Natural killer cell (primary cell): ENCODE data around the gene ZNF652. TPM values are rescaled to one million over a fixed set of nuclear protein-coding genes. Genes with fewer than 3 reads are reported as not detected.
"Not testable (repeated sequence)": the region's sequence is repeated elsewhere in the genome, so short reads cannot be mapped to it uniquely, and the experiment has no call there.

Experiments used
- ATAC-seq, 3 donors: fragments of 150-1000 bp in 2 of 3; fragments of 200-7000 bp in 1 of 3; cut with Tn5 transposase; 1 replicate in 1 of 3; 2 replicates in 2 of 3; pipeline ENCODE4 v1.10.0; 2021; ENCODE audit warnings: mild to moderate bottlenecking in 2 of 3, moderate library complexity in 2 of 3
- DNase-seq, 2 donors: peaks; one replicate each; pipeline versions ENCODE4 v3.0.0 to v3.0.0-alpha.2; 2013 to 2021; ENCODE audit warnings: mixed read lengths in 1 of 2
- H3K27ac ChIP-seq: one replicate; pipeline ENCODE4 v1.5.1; 2013; ENCODE audit warnings: mild to moderate bottlenecking, low read length
- H3K27me3 ChIP-seq: one replicate; pipeline ENCODE4 v1.6.1; 2013; ENCODE audit warnings: low read length; ENCODE audit not compliant: control insufficient read depth, insufficient read depth
- H3K36me3 ChIP-seq: one replicate; pipeline ENCODE4 v1.6.1; 2013; ENCODE audit warnings: low read length; ENCODE audit not compliant: control insufficient read depth, insufficient read depth
- H3K4me1 ChIP-seq: one replicate; pipeline ENCODE4 v1.6.1; 2013; ENCODE audit warnings: low read length; ENCODE audit not compliant: control insufficient read depth, insufficient read depth
- H3K4me3 ChIP-seq: one replicate; pipeline ENCODE4 v1.5.1; 2013; ENCODE audit warnings: low read length
- H3K9me3 ChIP-seq: one replicate; pipeline ENCODE4 v1.6.1; 2013; ENCODE audit warnings: low read length; ENCODE audit not compliant: control insufficient read depth, insufficient read depth
- H3K27ac Mint-ChIP-seq, 2 donors: one replicate each; pipeline ENCODE4 v1.8.0; 2022; ENCODE audit warnings: mild to moderate bottlenecking in 2 of 2, mixed read lengths in 2 of 2, moderate library complexity in 1 of 2
- H3K27me3 Mint-ChIP-seq, 2 donors: one replicate each; pipeline ENCODE4 v1.8.0; 2022; ENCODE audit warnings: low read depth in 2 of 2, mixed read lengths in 2 of 2
- H3K36me3 Mint-ChIP-seq: one replicate; pipeline ENCODE4 v1.8.0; 2022; ENCODE audit warnings: mixed read lengths
- H3K4me1 Mint-ChIP-seq, 2 donors: one replicate each; pipeline ENCODE4 v1.8.0; 2022; ENCODE audit warnings: mixed read lengths in 2 of 2
- H3K4me3 Mint-ChIP-seq: one replicate; pipeline ENCODE4 v1.8.0; 2022; ENCODE audit warnings: mild to moderate bottlenecking, moderate library complexity, mixed read lengths
- H3K9me3 Mint-ChIP-seq, 2 donors: one replicate each; pipeline ENCODE4 v1.8.0; 2022; ENCODE audit warnings: mixed read lengths in 2 of 2
- WGBS: methylation state at CpG from one replicate; pipeline ENCODE4 v1.1.7; 2013; ENCODE audit warnings: missing lambda C conversion rate; ENCODE audit not compliant: insufficient coverage; 5-methylcytosine and 5-hydroxymethylcytosine counted together
- intact Hi-C: fragments of 100-400 bp; cut with micrococcal nuclease; formaldehyde crosslinking; loops from one replicate; pipeline ENCODE4 v1.14.2; 2022
- total RNA-seq, 4 donors: library from RNA; stranded (reverse); fragments of 120-200 nt in 1 of 4; gene quantifications; one replicate each; pipeline versions ENCODE4 v1.2.3 to v1.2.4, GENCODE V29; 2013 to 2022
- TF ChIP-seq, protein P1 (sequence below): fragments of 200-600 bp; IDR thresholded peaks from one replicate; pipeline ENCODE4 v1.8.0; 2022; ENCODE audit warnings: antibody characterized with exemption

Gene ZNF652
- total RNA-seq, 3 donors from 2014 or later (not counting 1 experiment from before 2014, with no cell fraction given): 53.8 to 79.1 (median 73.3) TPM

DNA sequence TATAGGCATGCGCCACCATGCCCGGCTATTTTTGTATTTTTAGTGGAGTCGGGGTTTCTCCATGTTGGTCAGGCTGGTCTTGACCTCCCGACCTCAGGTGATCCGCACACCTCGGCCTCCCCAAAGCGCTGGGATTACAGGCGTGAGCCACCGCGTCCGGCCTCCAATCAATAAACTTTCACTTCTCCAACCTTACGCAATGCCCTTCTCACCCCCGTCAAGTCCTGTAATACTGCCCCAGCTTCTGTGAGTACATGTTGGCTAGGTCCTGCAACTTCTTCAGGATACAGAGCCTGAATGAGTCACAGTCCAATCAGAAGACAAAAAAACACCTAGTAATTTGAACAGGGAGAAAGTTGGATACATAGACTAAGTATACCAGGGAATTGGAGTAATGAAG lies 84.4 kb downstream of the ZNF652 start:
- Mint-ChIP-seq H3K36me3 (no peaks in the 10 kb centered on the region), H3K9me3 (no peaks in the 10 kb centered on the region), H3K4me3 (no peak overlapping the region), H3K27ac (no peak overlapping the region), H3K27me3 (no peaks in the 10 kb centered on the region), H3K4me1 (no peaks in the 10 kb centered on the region)
- 89% methylated on average over 13 of the region's 13 CpGs for WGBS
- Histone ChIP-seq H3K4me1 (no peaks in the 10 kb centered on the region), H3K4me3 (no peak overlapping the region), H3K27ac (no peak overlapping the region), H3K9me3 (no peaks in the 10 kb centered on the region), H3K27me3 (no peaks in the 10 kb centered on the region), H3K36me3 (no peaks in the 10 kb centered on the region)
- DNase-seq: no peak
- no peak for ATAC-seq
- TF ChIP-seq, protein P1, sequence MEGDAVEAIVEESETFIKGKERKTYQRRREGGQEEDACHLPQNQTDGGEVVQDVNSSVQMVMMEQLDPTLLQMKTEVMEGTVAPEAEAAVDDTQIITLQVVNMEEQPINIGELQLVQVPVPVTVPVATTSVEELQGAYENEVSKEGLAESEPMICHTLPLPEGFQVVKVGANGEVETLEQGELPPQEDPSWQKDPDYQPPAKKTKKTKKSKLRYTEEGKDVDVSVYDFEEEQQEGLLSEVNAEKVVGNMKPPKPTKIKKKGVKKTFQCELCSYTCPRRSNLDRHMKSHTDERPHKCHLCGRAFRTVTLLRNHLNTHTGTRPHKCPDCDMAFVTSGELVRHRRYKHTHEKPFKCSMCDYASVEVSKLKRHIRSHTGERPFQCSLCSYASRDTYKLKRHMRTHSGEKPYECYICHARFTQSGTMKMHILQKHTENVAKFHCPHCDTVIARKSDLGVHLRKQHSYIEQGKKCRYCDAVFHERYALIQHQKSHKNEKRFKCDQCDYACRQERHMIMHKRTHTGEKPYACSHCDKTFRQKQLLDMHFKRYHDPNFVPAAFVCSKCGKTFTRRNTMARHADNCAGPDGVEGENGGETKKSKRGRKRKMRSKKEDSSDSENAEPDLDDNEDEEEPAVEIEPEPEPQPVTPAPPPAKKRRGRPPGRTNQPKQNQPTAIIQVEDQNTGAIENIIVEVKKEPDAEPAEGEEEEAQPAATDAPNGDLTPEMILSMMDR: no peak
- intact Hi-C loops: no loop called here

DNA sequence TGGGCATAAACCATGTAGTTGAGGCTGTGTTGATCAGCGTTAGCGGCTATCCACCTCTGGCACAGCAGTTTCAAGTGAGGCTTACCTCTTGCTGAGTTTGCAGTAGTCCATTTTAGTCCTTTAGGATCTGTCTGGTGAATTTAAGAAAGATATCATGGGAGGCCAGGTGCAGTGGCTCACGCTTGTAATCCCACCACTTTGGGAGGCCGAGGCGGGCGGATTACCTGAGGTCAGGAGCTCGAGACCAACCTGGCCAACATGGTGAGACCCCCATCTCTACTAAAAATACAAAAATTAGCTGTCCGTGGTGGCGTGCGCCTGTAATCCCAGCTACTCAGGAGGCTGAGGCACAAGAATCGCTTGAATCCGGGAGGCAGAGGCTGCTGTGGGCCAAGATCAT lies 86.1 kb downstream of the ZNF652 start:
- intact Hi-C loops: loop anchor here (1.0 kb wide), 1 partner anchor 96 kb away; no protein-coding TSS in a partner anchor
- 95% methylated on average over 12 of the region's 12 CpGs for WGBS
- not testable (repeated sequence) for H3K27me3 Mint-ChIP-seq

GRCh38 chr17:49269356-49269755 lies 92.7 kb downstream of the ZNF652 start:
- H3K4me3 ChIP-seq: no peak overlapping the region
- DNase-seq (no peak), ATAC-seq (no peak)
- H3K9me3 ChIP-seq: no peaks in the 10 kb centered on the region
- intact Hi-C loops: no loop called here
- WGBS: 84% methylated on average over 5 of the region's 5 CpGs
- no peaks in the 10 kb centered on the region for H3K36me3 ChIP-seq
- H3K4me1 ChIP-seq: no peaks in the 10 kb centered on the region
- Mint-ChIP-seq H3K27me3 (peaks cover 0 to 5% of the 10 kb centered on the region in 2 donors), H3K36me3 (no peaks in the 10 kb centered on the region), H3K4me3 (no peak overlapping the region), H3K27ac (no peak overlapping the region), H3K4me1 (no peaks in the 10 kb centered on the region), H3K9me3 (no peaks in the 10 kb centered on the region)
- no peaks in the 10 kb centered on the region for H3K27me3 ChIP-seq
- TF ChIP-seq, protein P1: no peak
- H3K27ac ChIP-seq: no peak overlapping the region

More for the DNA sequence above, 86.1 kb downstream of the ZNF652 start:
- not testable (repeated sequence) for H3K4me3 ChIP-seq, H3K36me3 ChIP-seq, H3K27ac Mint-ChIP-seq, H3K27me3 ChIP-seq, DNase-seq, H3K4me3 Mint-ChIP-seq, H3K9me3 Mint-ChIP-seq, H3K9me3 ChIP-seq, H3K4me1 Mint-ChIP-seq, H3K4me1 ChIP-seq, H3K36me3 Mint-ChIP-seq, H3K27ac ChIP-seq, ATAC-seq

GRCh38 chr17:49267912-49268311 lies 94.1 kb downstream of the ZNF652 start:
- H3K4me3 ChIP-seq: no peak overlapping the region
- TF ChIP-seq, protein P1: no peak
- no peak overlapping the region for H3K27ac ChIP-seq
- no peak overlapping the region for H3K27ac Mint-ChIP-seq
- no peaks in the 10 kb centered on the region for H3K9me3 Mint-ChIP-seq
- H3K9me3 ChIP-seq: no peaks in the 10 kb centered on the region
- no peaks in the 10 kb centered on the region for H3K27me3 ChIP-seq
- H3K36me3 ChIP-seq: no peaks in the 10 kb centered on the region
- DNase-seq: no peak
- intact Hi-C loops: no loop called here
- no peak overlapping the region for H3K4me3 Mint-ChIP-seq
- H3K27me3 Mint-ChIP-seq: peaks cover 0 to 5% of the 10 kb centered on the region in 2 donors
- ATAC-seq: no peak
- WGBS: 84% methylated on average over 3 of the region's 3 CpGs
- H3K4me1 Mint-ChIP-seq: no peaks in the 10 kb centered on the region
- H3K36me3 Mint-ChIP-seq: no peaks in the 10 kb centered on the region
- H3K4me1 ChIP-seq: no peaks in the 10 kb centered on the region
